ENCODE results near the gene RCE1.

Gene RCE1

DNA sequence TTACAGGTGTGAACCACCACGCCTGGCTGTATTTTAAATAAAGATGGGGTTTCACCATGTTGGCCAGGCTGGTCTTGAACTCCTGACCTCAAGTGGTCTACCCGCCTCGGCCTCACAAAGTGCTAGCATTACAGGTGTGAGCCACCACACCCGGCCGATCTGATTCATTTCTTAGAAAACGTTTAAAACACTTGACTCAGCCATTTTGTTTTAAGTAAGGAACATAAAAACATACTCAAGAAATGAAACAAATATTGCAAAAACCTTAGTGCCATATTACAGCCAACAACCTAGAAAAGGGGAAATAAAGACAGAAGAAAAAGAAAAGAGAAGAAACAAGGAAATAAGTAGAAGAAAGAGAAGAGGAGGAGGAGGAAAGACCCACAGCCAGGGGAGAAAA, 31.0 kb downstream of the RCE1 start:
- Histone ChIP-seq H3K36me3 (peaks cover 5% of the 10 kb centered on the region; the same call in 1 of the 2 replicates), H3K27ac (no peak overlapping the region), H3K9me3 (ENCODE audit: severe bottlenecking) (no peaks in the 10 kb centered on the region), H3K4me3 (ENCODE audit: low read depth, low read length) (no peak overlapping the region), H3K27me3 (ENCODE audit: insufficient read depth, low read depth, severe bottlenecking) (no peaks in the 10 kb centered on the region)
- TF ChIP-seq, protein P1, sequence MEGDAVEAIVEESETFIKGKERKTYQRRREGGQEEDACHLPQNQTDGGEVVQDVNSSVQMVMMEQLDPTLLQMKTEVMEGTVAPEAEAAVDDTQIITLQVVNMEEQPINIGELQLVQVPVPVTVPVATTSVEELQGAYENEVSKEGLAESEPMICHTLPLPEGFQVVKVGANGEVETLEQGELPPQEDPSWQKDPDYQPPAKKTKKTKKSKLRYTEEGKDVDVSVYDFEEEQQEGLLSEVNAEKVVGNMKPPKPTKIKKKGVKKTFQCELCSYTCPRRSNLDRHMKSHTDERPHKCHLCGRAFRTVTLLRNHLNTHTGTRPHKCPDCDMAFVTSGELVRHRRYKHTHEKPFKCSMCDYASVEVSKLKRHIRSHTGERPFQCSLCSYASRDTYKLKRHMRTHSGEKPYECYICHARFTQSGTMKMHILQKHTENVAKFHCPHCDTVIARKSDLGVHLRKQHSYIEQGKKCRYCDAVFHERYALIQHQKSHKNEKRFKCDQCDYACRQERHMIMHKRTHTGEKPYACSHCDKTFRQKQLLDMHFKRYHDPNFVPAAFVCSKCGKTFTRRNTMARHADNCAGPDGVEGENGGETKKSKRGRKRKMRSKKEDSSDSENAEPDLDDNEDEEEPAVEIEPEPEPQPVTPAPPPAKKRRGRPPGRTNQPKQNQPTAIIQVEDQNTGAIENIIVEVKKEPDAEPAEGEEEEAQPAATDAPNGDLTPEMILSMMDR (IDR thresholded peaks at IDR 0.05; ENCODE audit: low read depth, low read length): no peak
- DNase-seq: no peak

DNA sequence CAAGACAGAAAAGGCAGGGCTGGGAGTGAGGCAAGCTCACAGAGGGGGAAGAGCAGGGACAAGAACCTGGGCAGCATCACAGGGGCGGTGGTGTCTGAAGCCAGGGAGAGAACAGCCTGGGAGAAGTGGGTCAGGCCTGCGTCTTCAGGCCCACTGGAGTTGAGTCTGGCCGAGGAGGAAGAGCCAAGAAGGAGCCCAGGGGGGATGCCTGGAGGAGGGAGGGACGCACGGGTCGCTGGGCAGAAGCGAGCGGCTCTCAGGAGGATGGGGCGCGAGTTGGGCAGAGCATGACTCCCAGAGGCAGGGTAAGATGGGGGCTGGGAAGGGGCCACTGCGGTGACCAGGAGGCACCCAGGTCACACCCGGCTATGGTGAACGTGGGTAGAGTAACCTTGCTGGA, 32.1 kb downstream of the RCE1 start:
- H3K36me3 ChIP-seq: no peaks in the 10 kb centered on the region; the same call in 1 of the 2 replicates
- no peak for DNase-seq
- no peak overlapping the region for H3K27ac ChIP-seq
- no peaks in the 10 kb centered on the region for H3K9me3 ChIP-seq (ENCODE audit: severe bottlenecking)
- no peak overlapping the region for H3K4me3 ChIP-seq (ENCODE audit: low read depth, low read length)
- TF ChIP-seq, protein P1 (IDR thresholded peaks at IDR 0.05; ENCODE audit: low read depth, low read length): no peak
- H3K27me3 ChIP-seq (ENCODE audit: insufficient read depth, low read depth, severe bottlenecking): no peaks in the 10 kb centered on the region

DNA sequence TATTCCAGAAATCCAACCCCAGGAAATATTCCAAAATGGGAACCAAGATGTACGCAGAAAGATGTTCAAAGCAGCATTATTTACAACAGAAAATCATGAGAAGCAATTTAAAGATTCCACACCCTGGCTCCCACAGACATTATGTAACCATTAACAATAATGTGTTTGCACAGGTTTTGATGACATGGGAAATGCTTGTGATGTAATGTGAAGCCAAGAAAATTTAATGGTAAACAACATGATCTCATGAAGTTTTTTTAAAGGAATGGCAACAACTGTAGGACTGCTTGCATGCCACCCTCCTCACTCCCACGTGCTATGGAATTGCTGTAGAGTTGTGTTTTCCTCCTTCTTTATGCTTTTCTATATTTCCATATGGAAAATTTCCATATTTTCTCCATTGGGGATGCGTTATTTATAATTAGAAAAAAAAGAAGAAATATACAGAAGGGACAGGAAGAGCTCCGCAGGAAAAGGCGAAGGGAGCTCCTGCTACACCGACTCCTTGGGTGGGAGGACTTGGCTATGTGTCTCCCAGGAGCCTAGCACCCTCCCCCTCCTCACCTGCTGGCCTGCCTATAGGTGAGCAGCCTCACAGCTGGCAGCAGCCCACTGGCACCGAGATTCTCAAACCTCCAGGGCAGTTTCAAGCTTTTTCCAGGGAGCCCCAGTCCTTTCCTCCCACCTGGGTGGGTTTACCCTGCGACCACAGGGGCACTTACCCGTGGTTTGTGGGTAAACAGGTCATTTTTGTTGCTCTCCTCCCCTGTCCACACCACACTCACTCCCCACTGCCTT, 34.5 kb downstream of the RCE1 start:
- TF ChIP-seq, protein P1 (IDR thresholded peaks at IDR 0.05; ENCODE audit: low read depth, low read length): no peak
- H3K27ac ChIP-seq: no peak overlapping the region
- no peaks in the 10 kb centered on the region for H3K27me3 ChIP-seq (ENCODE audit: insufficient read depth, low read depth, severe bottlenecking)
- no peak for DNase-seq
- H3K9me3 ChIP-seq (ENCODE audit: severe bottlenecking): no peaks in the 10 kb centered on the region
- H3K36me3 ChIP-seq: no peaks in the 10 kb centered on the region
- no peak overlapping the region for H3K4me3 ChIP-seq (ENCODE audit: low read depth, low read length)

DNA sequence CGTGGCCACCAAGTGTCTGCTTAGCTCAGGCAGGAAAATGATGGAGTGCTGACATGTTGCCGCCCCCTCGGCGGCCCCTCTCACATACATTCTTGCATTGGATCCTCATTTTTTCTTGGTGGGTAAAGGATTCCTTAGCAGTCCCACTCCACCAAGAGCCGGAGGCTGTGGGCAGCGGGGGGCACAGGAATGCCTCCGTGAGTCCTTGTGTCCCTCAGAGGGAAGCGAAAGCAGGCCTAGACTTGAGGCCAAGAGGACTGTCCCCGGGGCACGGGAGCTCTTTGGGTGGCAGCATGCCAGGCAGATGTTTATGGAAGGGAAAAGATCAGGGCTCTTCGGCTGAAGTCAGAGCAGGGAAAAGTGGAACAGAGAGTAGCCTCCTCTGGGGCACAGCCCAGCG, 35.2 kb downstream of the RCE1 start:
- Histone ChIP-seq H3K9me3 (ENCODE audit: severe bottlenecking) (no peaks in the 10 kb centered on the region), H3K27me3 (ENCODE audit: insufficient read depth, low read depth, severe bottlenecking) (no peaks in the 10 kb centered on the region), H3K36me3 (no peaks in the 10 kb centered on the region), H3K4me3 (ENCODE audit: low read depth, low read length) (no peak overlapping the region), H3K27ac (no peak overlapping the region)
- TF ChIP-seq, protein P1 (IDR thresholded peaks at IDR 0.05; ENCODE audit: low read depth, low read length): no peak
- no peak for DNase-seq

DNA sequence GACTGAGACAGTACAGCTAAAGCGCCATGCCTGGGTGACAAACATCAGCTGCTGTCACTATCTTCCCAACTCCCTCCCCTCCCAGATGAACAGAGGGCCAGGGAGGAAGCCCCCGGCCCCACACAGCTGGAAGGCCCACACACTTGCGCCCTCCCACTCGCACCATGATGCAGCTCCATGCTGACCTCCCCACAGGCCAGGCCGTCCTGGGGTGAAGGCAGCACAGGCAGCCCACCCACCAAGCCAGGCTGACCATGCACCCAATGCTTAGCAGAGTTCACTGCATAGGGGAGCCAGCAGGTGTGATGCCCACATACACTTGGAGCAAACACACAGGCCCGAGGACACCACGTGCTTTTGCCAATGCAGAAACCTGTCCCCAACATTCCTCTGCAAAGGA, 35.8 kb downstream of the RCE1 start:
- TF ChIP-seq, protein P1 (IDR thresholded peaks at IDR 0.05; ENCODE audit: low read depth, low read length): no peak
- Histone ChIP-seq H3K4me3 (ENCODE audit: low read depth, low read length) (no peak overlapping the region), H3K36me3 (no peaks in the 10 kb centered on the region), H3K27ac (no peak overlapping the region), H3K9me3 (ENCODE audit: severe bottlenecking) (no peaks in the 10 kb centered on the region), H3K27me3 (ENCODE audit: insufficient read depth, low read depth, severe bottlenecking) (no peaks in the 10 kb centered on the region)
- no peak for DNase-seq

DNA sequence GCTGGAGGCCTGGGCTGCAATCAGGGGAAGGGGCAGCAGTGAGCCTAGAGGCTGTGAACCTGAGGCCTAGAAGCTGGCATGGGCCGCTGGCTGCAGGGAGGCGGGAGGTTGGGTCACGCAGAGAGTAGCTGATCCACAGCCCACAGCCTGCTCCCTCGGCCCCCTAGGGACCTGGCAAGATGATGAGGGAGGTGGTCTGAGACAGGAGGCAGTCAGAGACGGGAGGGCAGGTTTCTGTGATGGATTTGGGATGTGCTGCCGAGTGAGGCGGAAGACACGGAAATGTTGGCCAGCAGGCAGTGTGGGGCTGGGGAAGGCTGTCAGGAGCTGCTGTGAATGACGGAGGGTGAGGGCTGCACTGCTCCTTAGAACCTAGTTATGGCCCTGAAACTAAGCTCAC, 36.3 kb downstream of the RCE1 start:
- no peaks in the 10 kb centered on the region for H3K9me3 ChIP-seq (ENCODE audit: severe bottlenecking)
- no peaks in the 10 kb centered on the region for H3K27me3 ChIP-seq (ENCODE audit: insufficient read depth, low read depth, severe bottlenecking)
- DNase-seq: no peak
- H3K27ac ChIP-seq: no peak overlapping the region
- H3K36me3 ChIP-seq: no peaks in the 10 kb centered on the region
- no peak overlapping the region for H3K4me3 ChIP-seq (ENCODE audit: low read depth, low read length)
- TF ChIP-seq, protein P1 (IDR thresholded peaks at IDR 0.05; ENCODE audit: low read depth, low read length): no peak
